Upper lobe of left lung (tissue), 6 donors: ENCODE measurements around the gene SLC6A18. TPM values are rescaled to one million over a fixed set of nuclear protein-coding genes. Genes with fewer than 3 reads are reported as not detected.

Experiments used
- ATAC-seq, 2 donors: fragments of 200-7000 bp; cut with Tn5 transposase; one replicate each; pipeline ENCODE4 v1.9.1; 2022; ENCODE audit warnings: mild to moderate bottlenecking in 2 of 2, moderate library complexity in 2 of 2; ENCODE audit not compliant: low FRiP score in 2 of 2
- DNase-seq, 2 donors: peaks; one replicate each; pipeline ENCODE4 v3.0.0-alpha.2; 2019 to 2020
- H3K27ac ChIP-seq, 4 donors: fragments of 200-600 bp; sonication (generic); one replicate each; pipeline ENCODE4 v1.5.1; 2016 to 2019
- H3K27me3 ChIP-seq, 4 donors: fragments of 200-600 bp; sonication (generic); one replicate each; pipeline ENCODE4 v1.5.1; 2017 to 2019
- H3K36me3 ChIP-seq, 4 donors: fragments of 200-600 bp; sonication (generic); one replicate each; pipeline ENCODE4 v1.5.1; 2016 to 2019
- H3K4me1 ChIP-seq, 4 donors: fragments of 200-600 bp; sonication (generic); one replicate each; pipeline ENCODE4 v1.5.1; 2018 to 2019
- H3K4me3 ChIP-seq, 4 donors: fragments of 200-600 bp; sonication (generic); one replicate each; pipeline ENCODE4 v1.5.1; 2017 to 2019; ENCODE audit warnings: mild to moderate bottlenecking in 2 of 4, moderate library complexity in 1 of 4
- H3K9me3 ChIP-seq, 4 donors: fragments of 200-600 bp; sonication (generic); one replicate each; pipeline ENCODE4 v1.5.1; 2018 to 2019
- CTCF ChIP-seq, 6 experiments: fragments of 450-650 bp in 4 of 6; fragments of 200-600 bp in 2 of 6; sonication (generic) in 2 of 6; IDR thresholded peaks; one replicate each; pipeline ENCODE4 v1.5.1; 2016 to 2019; ENCODE audit warnings: antibody characterized with exemption in 6 of 6
- EP300 ChIP-seq, 4 donors: sonication (generic); formaldehyde crosslinking; IDR thresholded peaks; one replicate each; pipeline ENCODE4 v1.5.1; 2017; ENCODE audit warnings: antibody characterized with exemption in 4 of 4, control low read depth in 2 of 4
- POLR2A ChIP-seq, 4 donors: fragments of 450-650 bp; IDR thresholded peaks; one replicate each; pipeline ENCODE4 v1.5.1; 2016 to 2017; ENCODE audit warnings: antibody characterized with exemption in 4 of 4, mild to moderate bottlenecking in 2 of 4
- POLR2AphosphoS5 ChIP-seq, 2 donors: sonication (generic); formaldehyde crosslinking; IDR thresholded peaks; one replicate each; pipeline ENCODE4 v1.5.1; 2017; ENCODE audit warnings: antibody characterized with exemption in 2 of 2
- WGBS, 2 donors: methylation state at CpG; one replicate each; pipeline ENCODE4 v1.1.5; 2017 to 2018; 5-methylcytosine and 5-hydroxymethylcytosine counted together
- total RNA-seq, 6 donors: library from RNA; depleted of rRNA in 4 of 6; stranded (reverse); fragments of >200 nt in 4 of 6; gene quantifications; one replicate each; pipeline versions ENCODE4 v1.1.0 to v1.2.1, GENCODE V29; 2016 to 2021
- donor health status: DM: no; HTN: no; CAD: no; lungs with moderate emphysema.
- donor health status: DM: no; HTN: yes; CAD: no; lungs with severe emphysema.

Gene SLC6A18
- total RNA-seq, 6 donors from 2014 or later = not detected

- Histone ChIP-seq H3K36me3 (no peaks in the 10 kb centered on the region), H3K4me3 (no peak overlapping the region), H3K27me3 (no peaks in the 10 kb centered on the region), H3K27ac (no peak overlapping the region), H3K9me3 (no peaks in the 10 kb centered on the region), H3K4me1 (no peaks in the 10 kb centered on the region)
- TF ChIP-seq POLR2A (IDR thresholded peaks at IDR 0.05) = no peak
- TF ChIP-seq CTCF (IDR thresholded peaks at IDR 0.05) = no peak
- no peak for TF ChIP-seq EP300 (IDR thresholded peaks at IDR 0.05)
- TF ChIP-seq POLR2AphosphoS5 (IDR thresholded peaks at IDR 0.05) = no peak
- ATAC-seq (no peak), DNase-seq (no peak)
- WGBS, 2 donors = 86 to 94% methylated on average over 9 to 21 of the region's 21 CpGs
Measured at GRCh38 chr5:1277331-1277730, 52.1 kb downstream of the SLC6A18 start.

GRCh38 chr5:1277781-1278180, 52.6 kb downstream of the SLC6A18 start:
- H3K27me3 ChIP-seq = no peaks in the 10 kb centered on the region
- TF ChIP-seq CTCF (IDR thresholded peaks at IDR 0.05) (no peak), POLR2A (IDR thresholded peaks at IDR 0.05) (no peak)
- no peaks in the 10 kb centered on the region for H3K36me3 ChIP-seq
- ATAC-seq (peak in 1 of 2 donors; percentile 13), DNase-seq (peak in 1 of 2 donors; percentile 62)
- H3K27ac ChIP-seq = no peak overlapping the region
- no peak overlapping the region for H3K4me3 ChIP-seq
- H3K9me3 ChIP-seq = no peaks in the 10 kb centered on the region
- H3K4me1 ChIP-seq = no peaks in the 10 kb centered on the region
- 83 to 96% methylated on average over 4 to 10 of the region's 10 CpGs for WGBS, 2 donors

GRCh38 chr5:1278216-1278615, 53.0 kb downstream of the SLC6A18 start:
- Histone ChIP-seq H3K4me3 (no peak overlapping the region), H3K36me3 (no peaks in the 10 kb centered on the region), H3K9me3 (no peaks in the 10 kb centered on the region), H3K4me1 (no peaks in the 10 kb centered on the region), H3K27ac (no peak overlapping the region), H3K27me3 (no peaks in the 10 kb centered on the region)
- TF ChIP-seq POLR2AphosphoS5 (IDR thresholded peaks at IDR 0.05) = no peak
- TF ChIP-seq CTCF (IDR thresholded peaks at IDR 0.05) = no peak
- no peak for TF ChIP-seq POLR2A (IDR thresholded peaks at IDR 0.05)
- no peak for TF ChIP-seq EP300 (IDR thresholded peaks at IDR 0.05)
- 88 to 90% methylated on average over 13 of the region's 13 CpGs for WGBS, 2 donors
- ATAC-seq = no peak
- DNase-seq = no peak

GRCh38 chr5:1278656-1279442, 53.7 kb downstream of the SLC6A18 start:
- Histone ChIP-seq H3K4me1 (no peaks in the 10 kb centered on the region), H3K27ac (no peak overlapping the region), H3K36me3 (no peaks in the 10 kb centered on the region), H3K27me3 (no peaks in the 10 kb centered on the region), H3K4me3 (no peak overlapping the region), H3K9me3 (no peaks in the 10 kb centered on the region)
- TF ChIP-seq POLR2A (IDR thresholded peaks at IDR 0.05) (no peak), POLR2AphosphoS5 (IDR thresholded peaks at IDR 0.05) (no peak), CTCF (IDR thresholded peaks at IDR 0.05) (no peak), EP300 (IDR thresholded peaks at IDR 0.05) (no peak)
- ATAC-seq (peak; percentile 17 to 25), DNase-seq (peak in 1 of 2 donors; percentile 75)
- WGBS, 2 donors = 97% methylated on average over 17 to 40 of the region's 42 CpGs
